Activated B cell treated with CpG ODN at 0.5 μM for 24 hours (primary cell): ENCODE data around the gene OR8B3. TPM values are rescaled to one million over a fixed set of nuclear protein-coding genes. Genes with fewer than 3 reads are reported as not detected.

Experiments
- ATAC-seq: fragments of 200-7000 bp; cut with Tn5 transposase; one replicate; pipeline ENCODE4 v1.10.0; 2021; ENCODE audit warnings: low read depth, mild to moderate bottlenecking, moderate library complexity
- CTCF ChIA-PET: fragments of 350-600 bp; sonication (Branson Sonifier 250); formaldehyde crosslinking; loops from one replicate; lab custom pipeline; 2021; ENCODE audit warnings: antibody characterized with exemption; lab: Charles Lee
- POLR2A ChIA-PET: fragments of 350-600 bp; sonication (Branson Sonifier 250); formaldehyde crosslinking; loops from one replicate; lab custom pipeline; 2021; ENCODE audit warnings: antibody characterized with exemption; lab: Charles Lee
- DNase-seq: peaks from one replicate; pipeline ENCODE4 v3.0.0; 2022
- H3K27ac Mint-ChIP-seq: one replicate; pipeline ENCODE4 v1.8.0; 2020; ENCODE audit warnings: mixed read lengths
- H3K27me3 Mint-ChIP-seq: one replicate; pipeline ENCODE4 v1.8.0; 2021; ENCODE audit warnings: mixed read lengths
- H3K36me3 Mint-ChIP-seq: one replicate; pipeline ENCODE4 v1.8.0; 2021; ENCODE audit warnings: low read depth, mixed read lengths
- H3K4me1 Mint-ChIP-seq: one replicate; pipeline ENCODE4 v1.8.0; 2021; ENCODE audit warnings: mixed read lengths
- H3K4me3 Mint-ChIP-seq: one replicate; pipeline ENCODE4 v1.8.0; 2020; ENCODE audit warnings: mild to moderate bottlenecking, mixed read lengths
- H3K9me3 Mint-ChIP-seq: one replicate; pipeline ENCODE4 v1.8.0; 2020; ENCODE audit warnings: mixed read lengths
- CTCF ChIP-seq: fragments of 200-600 bp; IDR thresholded peaks from one replicate; pipeline ENCODE4 v1.8.0; 2022; ENCODE audit warnings: antibody characterized with exemption, mild to moderate bottlenecking
- intact Hi-C: fragments of 100-400 bp; cut with micrococcal nuclease; formaldehyde crosslinking; loops from one replicate; pipeline ENCODE4 v1.15.1; 2024
- total RNA-seq: library from RNA; stranded (reverse); gene quantifications from 2 replicates; pipeline ENCODE4 v1.2.3, GENCODE V29; 2022

OR8B3 gene
- total RNA-seq, 1 donor from 2014 or later, result not detected

DNA sequence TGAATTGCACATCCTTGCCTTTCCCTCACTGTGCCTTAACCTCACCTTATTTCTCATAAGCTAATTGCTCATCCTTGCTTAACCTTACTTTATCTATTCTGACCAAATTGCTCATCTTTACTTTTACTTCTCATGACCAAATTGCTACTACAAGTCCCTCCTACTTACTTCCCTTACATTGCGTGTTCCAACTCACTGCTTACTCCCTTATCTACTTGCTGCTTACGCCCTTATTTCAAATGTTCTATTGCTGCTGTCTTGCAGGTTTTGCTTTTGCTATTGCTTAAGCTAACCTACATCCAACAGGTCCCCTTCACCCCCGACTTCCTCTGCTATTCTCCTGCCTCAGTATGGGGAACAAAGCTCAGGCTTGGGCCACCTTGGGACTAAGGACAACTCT, 22.5 kb downstream of the OR8B3 start:
- ATAC-seq (no peak), DNase-seq (no peak)
- no peaks in the 10 kb centered on the region for H3K36me3 Mint-ChIP-seq
- H3K4me3 Mint-ChIP-seq, result no peak overlapping the region
- no peak overlapping the region for H3K27ac Mint-ChIP-seq
- ChIA-PET POLR2A (no interaction called here), CTCF (no interaction called here)
- H3K4me1 Mint-ChIP-seq, result no peaks in the 10 kb centered on the region
- H3K9me3 Mint-ChIP-seq, result no peaks in the 10 kb centered on the region
- intact Hi-C loops, result no loop called here
- no peak for TF ChIP-seq CTCF
- H3K27me3 Mint-ChIP-seq, result no peaks in the 10 kb centered on the region

- peaks cover 3% of the 10 kb centered on the region for H3K4me1 Mint-ChIP-seq
- POLR2A ChIA-PET, result no interaction called here
- H3K9me3 Mint-ChIP-seq, result peaks cover 2% of the 10 kb centered on the region
- H3K27ac Mint-ChIP-seq, result no peak overlapping the region
- no peak for ATAC-seq
- no peaks in the 10 kb centered on the region for H3K27me3 Mint-ChIP-seq
- CTCF ChIA-PET, result no interaction called here
- TF ChIP-seq CTCF, result no peak
- intact Hi-C loops, result no loop called here
- H3K36me3 Mint-ChIP-seq, result no peaks in the 10 kb centered on the region
- DNase-seq, result no peak
- no peak overlapping the region for H3K4me3 Mint-ChIP-seq
Observed at GRCh38 chr11:124359566-124359965, 39.3 kb downstream of the OR8B3 start.

DNA sequence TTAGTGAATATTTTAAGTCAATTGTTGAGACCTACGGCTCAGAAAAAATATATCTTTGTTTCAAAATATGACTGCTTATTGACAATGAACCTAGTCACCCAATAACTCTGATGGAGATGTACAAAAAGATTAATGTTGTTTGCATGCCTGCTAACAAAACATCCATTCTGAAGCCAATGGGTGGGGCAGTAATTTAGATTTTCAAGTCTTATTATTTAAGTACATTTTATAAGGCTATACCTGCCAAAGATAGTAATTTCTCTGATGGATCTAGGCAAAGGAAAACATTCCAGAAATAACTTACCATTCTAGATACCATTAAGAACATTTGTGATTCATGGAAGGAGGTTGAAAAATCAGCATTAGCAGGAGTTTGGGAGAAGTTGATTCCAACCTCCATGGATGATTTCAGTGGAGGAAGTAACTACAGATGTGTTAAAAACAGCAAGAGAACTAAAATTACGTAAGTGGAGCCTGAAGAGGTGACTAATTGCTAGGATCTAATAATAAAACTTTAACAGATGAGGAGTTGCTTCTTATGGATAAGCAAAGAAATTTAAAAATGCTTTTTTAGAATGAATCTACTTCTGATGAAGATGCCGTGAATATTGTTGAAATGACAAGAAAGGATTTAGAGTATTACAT, 52.4 kb downstream of the OR8B3 start:
- TF ChIP-seq CTCF, result no peak
- ChIA-PET POLR2A (no interaction called here), CTCF (no interaction called here)
- intact Hi-C loops, result no loop called here
- Mint-ChIP-seq H3K4me3 (no peak overlapping the region), H3K36me3 (no peaks in the 10 kb centered on the region), H3K27me3 (no peaks in the 10 kb centered on the region), H3K9me3 (peaks cover 5% of the 10 kb centered on the region), H3K4me1 (no peaks in the 10 kb centered on the region), H3K27ac (no peak overlapping the region)
- DNase-seq, result no peak
- no peak for ATAC-seq

Other genes with a start within 250 kb of the OR8B3 start
- not detected in 2 replicates for gene OR10D3, start 215.7 kb downstream of the OR8B3 start, total RNA-seq
- not detected in 2 replicates for gene OR8G1, start 157.9 kb downstream of the OR8B3 start, total RNA-seq
- gene OR8G5, start 142.6 kb downstream of the OR8B3 start, total RNA-seq, result not detected in 2 replicates
- gene OR8D1, start 85.1 kb downstream of the OR8B3 start, total RNA-seq, result not detected in 2 replicates
- not detected in 2 replicates for gene OR8D2, start 78.8 kb downstream of the OR8B3 start, total RNA-seq
- gene OR8B2, start 14.5 kb downstream of the OR8B3 start, total RNA-seq, result not detected in 2 replicates
- not detected in 2 replicates for gene OR8B4, start 25.8 kb upstream of the OR8B3 start, total RNA-seq
- not detected in 2 replicates for gene OR8B8, start 46.7 kb upstream of the OR8B3 start, total RNA-seq
- gene OR8B12, start 144.6 kb upstream of the OR8B3 start, total RNA-seq, result not detected in 2 replicates
- gene OR8A1, start 171.0 kb upstream of the OR8B3 start, total RNA-seq, result not detected in 2 replicates
- not detected in 2 replicates for gene PANX3, start 212.4 kb upstream of the OR8B3 start, total RNA-seq
- gene TBRG1, start 223.8 kb upstream of the OR8B3 start, total RNA-seq, result 43.7 and 54.6 TPM in 2 replicates